Glutamatergic neuron (in vitro differentiated cells): ENCODE results near the gene GPATCH4. TPM values are rescaled to one million over a fixed set of nuclear protein-coding genes. Genes with fewer than 3 reads are reported as not detected.

Experiments
- DNase-seq: peaks from one replicate; pipeline ENCODE4 v3.0.0; 2022
- H3K27ac Mint-ChIP-seq: one replicate; pipeline ENCODE4 v1.8.0; 2020; ENCODE audit warnings: mild to moderate bottlenecking, mixed read lengths, inconsistent platforms; ENCODE audit not compliant: unreplicated experiment
- H3K27me3 Mint-ChIP-seq: one replicate; pipeline ENCODE4 v1.8.0; 2020; ENCODE audit warnings: mild to moderate bottlenecking, moderate library complexity, mixed read lengths, inconsistent platforms; ENCODE audit not compliant: unreplicated experiment
- H3K36me3 Mint-ChIP-seq: one replicate; pipeline ENCODE4 v1.8.0; 2020; ENCODE audit warnings: mild to moderate bottlenecking, mixed read lengths, inconsistent platforms; ENCODE audit not compliant: unreplicated experiment
- H3K4me1 Mint-ChIP-seq: one replicate; pipeline ENCODE4 v1.8.0; 2020; ENCODE audit warnings: mild to moderate bottlenecking, low read depth, mixed read lengths, inconsistent platforms; ENCODE audit not compliant: unreplicated experiment
- H3K4me3 Mint-ChIP-seq: one replicate; pipeline ENCODE4 v1.8.0; 2020; ENCODE audit warnings: mild to moderate bottlenecking, mixed read lengths, inconsistent platforms; ENCODE audit not compliant: unreplicated experiment
- H3K9me3 Mint-ChIP-seq: one replicate; pipeline ENCODE4 v1.8.0; 2020; ENCODE audit warnings: mild to moderate bottlenecking, moderate library complexity, mixed read lengths, inconsistent platforms; ENCODE audit not compliant: unreplicated experiment
- long read RNA-seq: library from polyadenylated mRNA; unstranded; transcript quantifications from one replicate; pipeline ENCODE4 v2.0.0, GENCODE V29; 2020; ENCODE audit not compliant: unreplicated experiment
- total RNA-seq: library from RNA; stranded (reverse); fragmentation: NEBNext Ultra II Directional; extraction: Animal tissue kit (Norgen Biotek cat#: 25700); gene quantifications from one replicate; pipeline ENCODE4 v1.2.1, GENCODE V29; 2021; ENCODE audit not compliant: unreplicated experiment
- TF ChIP-seq, protein P1 (sequence below): fragments of 200-600 bp; sonication (generic); IDR thresholded peaks from one replicate; pipeline ENCODE4 v1.5.0; 2021; ENCODE audit not compliant: partially characterized antibody, unreplicated experiment

Gene GPATCH4
- total RNA-seq = 13.2 TPM
- long read RNA-seq, transcript GPATCH4-201 (8 exons, 1,972 nt) = major isoform, 8 of 13 reads
- long read RNA-seq, partial matches to known transcripts = 0 of 13 reads
- long read RNA-seq, other reads (novel, unspliced or antisense) = 5 of 13 reads

DNA sequence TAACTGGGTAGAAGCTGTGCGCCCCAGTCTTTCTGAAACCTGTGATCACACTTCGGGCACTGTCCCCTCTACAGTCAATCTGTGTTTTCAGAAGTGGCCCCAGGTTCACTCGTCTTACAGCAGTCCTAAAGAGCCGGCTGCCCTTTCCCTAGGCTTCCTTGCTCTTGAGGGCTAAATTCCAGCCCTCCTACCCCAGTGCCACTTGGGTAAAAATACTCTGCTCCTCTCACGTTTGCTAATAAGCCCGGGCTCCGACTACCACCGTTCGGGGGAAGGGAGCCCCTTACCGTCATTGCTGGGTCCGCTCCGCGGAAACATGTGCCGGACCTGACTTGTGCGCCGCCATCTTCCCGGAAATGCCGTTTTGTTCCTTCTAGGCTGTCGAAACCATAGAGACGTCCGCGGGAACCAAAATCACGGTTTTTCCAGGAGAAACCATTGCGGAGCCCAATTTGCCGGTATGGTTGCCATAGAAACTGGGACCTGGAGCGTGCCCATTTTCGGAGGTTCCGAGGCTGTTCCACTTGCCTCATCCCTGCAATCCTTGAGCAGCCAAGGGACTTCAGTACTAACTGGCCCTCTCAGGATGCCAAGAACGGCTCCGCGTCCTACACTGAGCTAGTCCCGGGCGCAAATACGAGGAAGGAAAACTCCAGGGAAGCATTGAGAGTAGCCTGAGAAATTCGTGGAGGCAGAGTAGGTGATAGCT, at the start of gene GPATCH4:
GPATCH4 (minus strand) TSS at position 358 of the 709 bp plus-strand sequence.
- peaks cover 5% of the 10 kb centered on the region for H3K27me3 Mint-ChIP-seq
- peaks cover 9% of the 10 kb centered on the region for H3K4me1 Mint-ChIP-seq
- H3K4me3 Mint-ChIP-seq = peak within 1 kb of the TSS; percentile 100
- TF ChIP-seq, protein P1, sequence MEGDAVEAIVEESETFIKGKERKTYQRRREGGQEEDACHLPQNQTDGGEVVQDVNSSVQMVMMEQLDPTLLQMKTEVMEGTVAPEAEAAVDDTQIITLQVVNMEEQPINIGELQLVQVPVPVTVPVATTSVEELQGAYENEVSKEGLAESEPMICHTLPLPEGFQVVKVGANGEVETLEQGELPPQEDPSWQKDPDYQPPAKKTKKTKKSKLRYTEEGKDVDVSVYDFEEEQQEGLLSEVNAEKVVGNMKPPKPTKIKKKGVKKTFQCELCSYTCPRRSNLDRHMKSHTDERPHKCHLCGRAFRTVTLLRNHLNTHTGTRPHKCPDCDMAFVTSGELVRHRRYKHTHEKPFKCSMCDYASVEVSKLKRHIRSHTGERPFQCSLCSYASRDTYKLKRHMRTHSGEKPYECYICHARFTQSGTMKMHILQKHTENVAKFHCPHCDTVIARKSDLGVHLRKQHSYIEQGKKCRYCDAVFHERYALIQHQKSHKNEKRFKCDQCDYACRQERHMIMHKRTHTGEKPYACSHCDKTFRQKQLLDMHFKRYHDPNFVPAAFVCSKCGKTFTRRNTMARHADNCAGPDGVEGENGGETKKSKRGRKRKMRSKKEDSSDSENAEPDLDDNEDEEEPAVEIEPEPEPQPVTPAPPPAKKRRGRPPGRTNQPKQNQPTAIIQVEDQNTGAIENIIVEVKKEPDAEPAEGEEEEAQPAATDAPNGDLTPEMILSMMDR = no peak
- no peaks in the 10 kb centered on the region for H3K36me3 Mint-ChIP-seq
- peak within 1 kb of the TSS; percentile 95 for H3K27ac Mint-ChIP-seq
- H3K9me3 Mint-ChIP-seq = peaks cover 6% of the 10 kb centered on the region
- peak; percentile 75 for DNase-seq

DNA sequence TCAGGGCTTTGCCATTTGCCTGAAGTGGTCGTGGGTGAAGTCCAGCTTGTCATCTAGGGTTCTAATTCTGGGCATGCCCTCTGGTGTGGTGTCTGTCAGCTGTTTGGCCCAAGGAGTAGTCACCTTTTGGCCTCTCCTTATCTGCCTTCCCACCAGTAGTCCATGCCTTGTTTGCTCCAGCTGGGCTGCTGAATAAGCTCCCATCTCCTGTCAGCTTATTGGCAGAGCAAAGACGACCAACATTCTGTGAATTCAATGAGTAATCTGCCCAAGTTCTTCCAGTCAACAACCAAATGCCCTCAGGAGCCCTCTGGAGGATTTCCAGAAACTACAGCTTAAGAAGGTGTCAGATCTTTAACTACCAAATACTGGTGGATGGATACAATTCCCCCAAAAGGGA, 47.7 kb upstream of the GPATCH4 start:
- peaks cover 28% of the 10 kb centered on the region for H3K27me3 Mint-ChIP-seq
- no peak overlapping the region for H3K27ac Mint-ChIP-seq
- H3K4me3 Mint-ChIP-seq = no peak overlapping the region
- no peak for DNase-seq
- H3K36me3 Mint-ChIP-seq = peaks cover 5% of the 10 kb centered on the region
- TF ChIP-seq, protein P1 = no peak
- peaks cover 23% of the 10 kb centered on the region for H3K4me1 Mint-ChIP-seq
- peaks cover 12% of the 10 kb centered on the region for H3K9me3 Mint-ChIP-seq

- no peak overlapping the region for H3K27ac Mint-ChIP-seq
- DNase-seq = no peak
- peaks cover 23% of the 10 kb centered on the region for H3K4me1 Mint-ChIP-seq
- TF ChIP-seq, protein P1 = no peak
- peaks cover 14% of the 10 kb centered on the region for H3K9me3 Mint-ChIP-seq
- H3K4me3 Mint-ChIP-seq = peak overlapping the region; percentile 52
- peaks cover 5% of the 10 kb centered on the region for H3K36me3 Mint-ChIP-seq
- peaks cover 28% of the 10 kb centered on the region for H3K27me3 Mint-ChIP-seq
Observed at GRCh38 chr1:156648496-156648895, 47.2 kb upstream of the GPATCH4 start.

DNA sequence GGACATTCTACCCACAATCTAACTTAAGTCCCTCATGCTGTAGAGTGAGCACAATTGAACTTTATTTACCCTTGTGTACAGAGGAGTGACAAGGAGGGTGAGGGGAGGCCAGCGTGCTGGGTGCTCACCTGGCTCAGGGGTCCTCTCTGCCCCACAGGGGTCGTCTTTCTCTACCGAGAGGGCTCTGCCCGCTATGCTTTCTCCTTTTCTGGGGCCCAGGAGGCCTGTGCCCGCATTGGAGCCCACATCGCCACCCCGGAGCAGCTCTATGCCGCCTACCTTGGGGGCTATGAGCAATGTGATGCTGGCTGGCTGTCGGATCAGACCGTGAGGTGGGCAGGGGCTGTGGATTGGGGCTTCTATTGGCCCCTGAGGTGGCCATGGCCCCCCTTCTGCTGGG, 46.1 kb upstream of the GPATCH4 start:
- DNase-seq = no peak
- H3K9me3 Mint-ChIP-seq = peaks cover 12% of the 10 kb centered on the region
- peaks cover 5% of the 10 kb centered on the region for H3K36me3 Mint-ChIP-seq
- H3K27ac Mint-ChIP-seq = no peak overlapping the region
- H3K27me3 Mint-ChIP-seq = peaks cover 28% of the 10 kb centered on the region
- peaks cover 21% of the 10 kb centered on the region for H3K4me1 Mint-ChIP-seq
- TF ChIP-seq, protein P1 = no peak
- no peak overlapping the region for H3K4me3 Mint-ChIP-seq

DNA sequence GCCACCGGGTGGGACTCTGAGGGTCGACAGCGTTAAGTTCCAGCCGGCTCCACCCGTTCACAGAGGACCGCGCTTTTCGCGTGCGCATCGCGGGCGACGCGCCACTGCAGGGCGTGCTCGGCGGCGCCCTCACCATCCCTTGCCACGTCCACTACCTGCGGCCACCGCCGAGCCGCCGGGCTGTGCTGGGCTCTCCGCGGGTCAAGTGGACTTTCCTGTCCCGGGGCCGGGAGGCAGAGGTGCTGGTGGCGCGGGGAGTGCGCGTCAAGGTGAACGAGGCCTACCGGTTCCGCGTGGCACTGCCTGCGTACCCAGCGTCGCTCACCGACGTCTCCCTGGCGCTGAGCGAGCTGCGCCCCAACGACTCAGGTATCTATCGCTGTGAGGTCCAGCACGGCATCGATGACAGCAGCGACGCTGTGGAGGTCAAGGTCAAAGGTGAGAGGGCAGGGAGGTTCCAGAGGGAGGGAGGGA, 45.5 kb upstream of the GPATCH4 start:
- H3K9me3 Mint-ChIP-seq = peaks cover 9% of the 10 kb centered on the region
- peaks cover 26% of the 10 kb centered on the region for H3K27me3 Mint-ChIP-seq
- H3K27ac Mint-ChIP-seq = no peak overlapping the region
- no peak overlapping the region for H3K4me3 Mint-ChIP-seq
- TF ChIP-seq, protein P1 = no peak
- DNase-seq = no peak
- peaks cover 21% of the 10 kb centered on the region for H3K4me1 Mint-ChIP-seq
- H3K36me3 Mint-ChIP-seq = peaks cover 5% of the 10 kb centered on the region
